Aorta (tissue), 5 donors: ENCODE measurements around the gene NEGR1. TPM values are rescaled to one million over a fixed set of nuclear protein-coding genes. Genes with fewer than 3 reads are reported as not detected.

Experiments used
- ATAC-seq: fragments of 200-7000 bp; cut with Tn5 transposase; one replicate; pipeline ENCODE4 v1.9.1; 2022; ENCODE audit warnings: moderate library complexity; ENCODE audit not compliant: low FRiP score
- DNase-seq, 2 donors: peaks; one replicate each; pipeline ENCODE4 v3.0.0-alpha.2; 2020
- H3K27ac ChIP-seq, 2 donors: one replicate each; pipeline ENCODE4 v1.5.1; 2013; ENCODE audit warnings: low read length in 2 of 2, mild to moderate bottlenecking in 2 of 2, moderate library complexity in 2 of 2, control low read depth in 1 of 2, inconsistent platforms in 1 of 2, low read depth in 1 of 2
- H3K27me3 ChIP-seq, 2 donors: one replicate each; pipeline ENCODE4 v1.6.1; 2013; ENCODE audit warnings: control low read depth in 1 of 2, low read length in 1 of 2, mild to moderate bottlenecking in 1 of 2, moderate library complexity in 1 of 2; ENCODE audit not compliant: insufficient read depth in 2 of 2, control insufficient read depth in 1 of 2
- H3K36me3 ChIP-seq, 2 donors: one replicate each; pipeline ENCODE4 v1.6.1; 2013; ENCODE audit warnings: control low read depth in 1 of 2, low read length in 1 of 2, mild to moderate bottlenecking in 1 of 2; ENCODE audit not compliant: insufficient read depth in 2 of 2, control insufficient read depth in 1 of 2
- H3K4me1 ChIP-seq, 2 donors: one replicate each; pipeline ENCODE4 v1.6.1; 2013; ENCODE audit warnings: low read length in 2 of 2, control low read depth in 1 of 2, mild to moderate bottlenecking in 1 of 2, moderate library complexity in 1 of 2; ENCODE audit not compliant: insufficient read depth in 2 of 2, control insufficient read depth in 1 of 2
- H3K4me3 ChIP-seq, 2 donors: one replicate each; pipeline ENCODE4 v1.5.1; 2013; ENCODE audit warnings: low read length in 2 of 2, control low read depth in 1 of 2, mild to moderate bottlenecking in 1 of 2
- H3K9me3 ChIP-seq: one replicate; pipeline ENCODE4 v1.6.1; 2013; ENCODE audit warnings: mild to moderate bottlenecking, low read length; ENCODE audit not compliant: control insufficient read depth
- WGBS, 2 donors: extraction: QIAGEN DNeasy Blood & Tissue Kit; methylation state at CpG; one replicate each; pipeline ENCODE4 v1.1.7; 2013; 5-methylcytosine and 5-hydroxymethylcytosine counted together
- intact Hi-C, 2 donors: fragments of 100-400 bp; cut with DNase I; formaldehyde crosslinking; loops; one replicate each; pipeline versions ENCODE4 v1.14.2 to v1.15.0; 2022
- polyA plus RNA-seq, 2 donors: library from polyadenylated mRNA; stranded (reverse); fragments of 200-250 nt; gene quantifications; one replicate each; pipeline ENCODE4 v1.2.3, GENCODE V29; 2013
- total RNA-seq, 2 donors: library from RNA; stranded (reverse); fragmentation: NEBNext Ultra II Directional; extraction: Animal tissue kit (Norgen Biotek cat#: 25700); gene quantifications; one replicate each; pipeline ENCODE4 v1.2.1, GENCODE V29; 2021
- donor health status: healthy with polysubstance abuse.
- donor health status: Bipolar disorder and iron deficiency.
- donor health status: DM: no; HTN: no; CAD: no.
- donor health status: DM: no; HTN: no; CAD: no.
- donor health status: DM: yes; HTN: yes; CAD: no.

NEGR1 gene
- total and polyA plus RNA-seq, 4 donors, result 3.5 to 50.3 (median 18.4) TPM

GRCh38 chr1:71774705-71775104, 507.6 kb downstream of the NEGR1 start:
- WGBS, 2 donors, result 73 to 87% methylated on average over 1 of the region's 1 CpG
- Histone ChIP-seq H3K4me3 (no peak overlapping the region), H3K36me3 (no peaks in the 10 kb centered on the region), H3K27ac (no peak overlapping the region), H3K4me1 (no peaks in the 10 kb centered on the region), H3K9me3 (no peaks in the 10 kb centered on the region), H3K27me3 (no peaks in the 10 kb centered on the region)
- intact Hi-C loops, result no loop called here
- ATAC-seq (no peak), DNase-seq (no peak)

DNA sequence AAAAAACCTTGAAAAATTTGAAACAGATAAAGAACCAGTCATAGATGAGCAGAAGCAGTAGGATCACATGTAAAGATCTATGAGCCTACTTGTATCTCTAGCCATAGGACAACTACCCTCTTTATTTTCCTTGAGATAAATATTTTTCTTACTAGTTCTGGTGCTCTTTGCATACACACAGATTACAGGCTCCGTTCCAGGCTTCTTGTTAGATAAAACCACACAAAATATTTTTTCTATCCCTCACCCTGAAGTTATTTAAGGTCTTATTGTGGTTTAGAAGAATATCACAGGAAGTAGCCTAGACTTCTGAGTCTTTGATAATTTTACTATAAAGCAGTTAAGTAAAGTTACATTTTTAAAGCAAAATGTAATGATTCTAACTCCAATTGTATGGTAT, 512.2 kb downstream of the NEGR1 start:
- ATAC-seq, result no peak
- intact Hi-C loops, result no loop called here
- Histone ChIP-seq H3K27ac (no peak overlapping the region), H3K27me3 (no peaks in the 10 kb centered on the region), H3K36me3 (no peaks in the 10 kb centered on the region), H3K4me3 (no peak overlapping the region), H3K9me3 (no peaks in the 10 kb centered on the region), H3K4me1 (no peaks in the 10 kb centered on the region)
- no peak for DNase-seq
- WGBS, 2 donors, result 38 to 41% methylated on average over 1 of the region's 1 CpG

- 87 to 97% methylated on average over 4 of the region's 4 CpGs for WGBS, 2 donors
- H3K27ac ChIP-seq, result no peak overlapping the region
- no peak for ATAC-seq
Observed at GRCh38 chr1:71766748-71767147, 515.6 kb downstream of the NEGR1 start.

DNA sequence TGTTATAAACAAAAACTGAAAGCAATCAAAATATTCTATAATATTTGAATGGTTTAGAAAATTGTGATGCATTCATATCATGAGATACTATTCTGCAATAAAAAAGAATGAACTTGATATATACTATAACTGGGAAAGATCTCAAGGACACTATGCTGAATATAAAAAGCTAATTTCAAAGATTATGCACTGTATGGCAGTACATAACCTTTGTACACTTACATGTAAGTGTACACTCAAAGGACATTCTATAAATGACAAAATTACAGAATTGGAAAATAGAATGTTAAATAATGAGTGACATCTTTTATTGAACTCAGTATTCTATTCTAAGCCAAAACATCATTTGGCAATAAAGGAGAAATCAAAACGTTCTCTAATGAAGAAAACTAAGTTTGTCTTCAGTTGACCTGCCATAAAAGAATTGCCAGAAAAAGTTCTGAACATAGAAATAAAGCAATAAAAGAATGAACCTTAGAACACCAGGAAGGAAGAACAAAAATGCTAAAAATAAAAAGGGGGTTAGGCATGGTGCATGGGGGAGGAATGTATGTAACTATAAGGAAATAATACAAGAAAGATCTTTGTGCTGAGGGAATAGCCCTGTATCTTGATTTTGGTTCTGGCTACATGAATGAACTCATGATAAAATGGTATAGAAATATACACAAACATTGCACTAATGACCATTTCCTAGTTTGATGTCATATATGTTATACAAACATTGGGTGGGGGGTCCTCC, 519.7 kb downstream of the NEGR1 start:
- intact Hi-C loops, result no loop called here
- no peak for DNase-seq
- Histone ChIP-seq H3K4me1 (no peaks in the 10 kb centered on the region), H3K4me3 (no peak overlapping the region), H3K36me3 (no peaks in the 10 kb centered on the region), H3K9me3 (no peaks in the 10 kb centered on the region), H3K27ac (no peak overlapping the region), H3K27me3 (no peaks in the 10 kb centered on the region)
- ATAC-seq, result no peak
- 56 to 58% methylated on average over 1 of the region's 1 CpG for WGBS, 2 donors

More at GRCh38 chr1:71766748-71767147, 515.6 kb downstream of the NEGR1 start:
- intact Hi-C loops, result no loop called here
- DNase-seq, result no peak
- no peaks in the 10 kb centered on the region for H3K36me3 ChIP-seq
- H3K27me3 ChIP-seq, result no peaks in the 10 kb centered on the region
- H3K4me3 ChIP-seq, result no peak overlapping the region
- H3K4me1 ChIP-seq, result no peaks in the 10 kb centered on the region
- no peaks in the 10 kb centered on the region for H3K9me3 ChIP-seq

DNA sequence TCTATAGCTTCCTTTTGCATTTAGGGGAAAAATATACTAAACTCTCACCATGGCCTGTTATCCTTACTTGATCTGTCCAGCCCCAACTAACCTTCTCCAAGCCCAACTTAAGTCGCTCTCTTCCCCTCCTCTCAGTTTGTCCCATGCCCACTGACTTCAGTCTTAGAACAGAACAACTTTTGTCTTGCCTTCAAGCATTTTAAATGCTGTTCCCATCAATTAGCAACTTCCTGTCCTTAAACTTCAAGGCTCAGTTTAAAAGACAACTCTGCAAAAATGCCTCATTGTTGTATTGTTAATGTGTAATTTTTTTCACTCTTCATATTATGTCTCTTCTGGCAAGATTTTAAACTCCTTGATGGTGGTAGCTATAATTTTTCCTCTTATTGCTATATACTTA, 526.9 kb downstream of the NEGR1 start:
- ATAC-seq (no peak), DNase-seq (no peak)
- Histone ChIP-seq H3K27me3 (no peaks in the 10 kb centered on the region), H3K9me3 (no peaks in the 10 kb centered on the region), H3K27ac (no peak overlapping the region), H3K4me3 (no peak overlapping the region), H3K4me1 (no peaks in the 10 kb centered on the region), H3K36me3 (no peaks in the 10 kb centered on the region)
- intact Hi-C loops, result no loop called here
- 78 to 97% methylated on average over 1 of the region's 1 CpG for WGBS, 2 donors

DNA sequence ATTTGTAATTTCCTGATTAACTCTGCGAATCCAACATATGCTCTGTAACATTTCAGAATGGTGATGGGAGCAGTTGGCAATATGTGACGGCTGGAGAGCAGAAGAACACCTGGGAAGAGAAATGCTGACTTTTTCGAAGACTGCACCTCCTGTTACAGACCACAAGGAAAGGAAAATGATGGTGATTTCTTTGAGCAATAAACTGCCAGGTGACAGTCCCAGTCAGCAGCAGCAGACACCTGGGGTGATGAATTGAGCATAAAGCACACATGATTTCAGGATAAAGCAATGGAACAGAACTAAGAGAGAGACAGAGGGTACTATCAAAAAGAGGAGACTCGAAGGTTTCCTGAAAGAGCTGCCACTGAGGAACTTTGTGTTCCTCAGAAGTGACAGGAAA, 528.6 kb downstream of the NEGR1 start:
- Histone ChIP-seq H3K36me3 (no peaks in the 10 kb centered on the region), H3K4me3 (no peak overlapping the region), H3K27ac (no peak overlapping the region), H3K9me3 (no peaks in the 10 kb centered on the region), H3K4me1 (no peaks in the 10 kb centered on the region), H3K27me3 (no peaks in the 10 kb centered on the region)
- ATAC-seq (no peak), DNase-seq (no peak)
- WGBS, 2 donors, result 85 to 87% methylated on average over 4 of the region's 4 CpGs
- intact Hi-C loops, result no loop called here

- no peaks in the 10 kb centered on the region for H3K27me3 ChIP-seq
- no peaks in the 10 kb centered on the region for H3K9me3 ChIP-seq
- H3K4me1 ChIP-seq, result no peaks in the 10 kb centered on the region
- DNase-seq, result no peak
- no peak for ATAC-seq
- intact Hi-C loops, result no loop called here
- no peak overlapping the region for H3K4me3 ChIP-seq
- no peaks in the 10 kb centered on the region for H3K36me3 ChIP-seq
- H3K27ac ChIP-seq, result no peak overlapping the region
Observed at GRCh38 chr1:71745326-71745725, 537.0 kb downstream of the NEGR1 start.

DNA sequence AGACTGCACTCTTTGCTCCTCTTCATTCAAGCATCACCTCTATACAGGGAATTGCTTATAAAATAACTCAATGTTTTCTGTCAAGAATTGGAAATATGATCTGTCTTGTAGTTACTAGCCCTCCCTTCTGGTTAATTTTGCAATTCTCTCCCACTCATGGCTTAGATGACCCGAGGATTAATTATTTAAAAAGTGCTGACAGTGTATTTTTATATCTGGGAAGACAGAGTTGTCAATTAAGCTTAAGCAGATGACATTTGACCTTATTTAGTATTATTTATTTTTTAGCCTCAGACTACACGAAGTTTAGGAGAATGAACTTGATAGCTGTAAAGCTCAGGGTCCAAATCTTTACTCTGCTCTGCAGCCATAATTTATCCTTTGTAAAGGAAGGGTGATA, 538.5 kb downstream of the NEGR1 start:
- no peaks in the 10 kb centered on the region for H3K4me1 ChIP-seq
- ATAC-seq (no peak), DNase-seq (no peak)
- no peak overlapping the region for H3K27ac ChIP-seq
- no peak overlapping the region for H3K4me3 ChIP-seq
- H3K27me3 ChIP-seq, result no peaks in the 10 kb centered on the region
- intact Hi-C loops, result no loop called here
- H3K36me3 ChIP-seq, result no peaks in the 10 kb centered on the region
- WGBS, 2 donors, result 46 to 67% methylated on average over 2 of the region's 2 CpGs
- no peaks in the 10 kb centered on the region for H3K9me3 ChIP-seq

- 76 to 81% methylated on average over 2 of the region's 2 CpGs for WGBS, 2 donors
- no peak for DNase-seq
- Histone ChIP-seq H3K27ac (no peak overlapping the region), H3K4me1 (peaks cover 0 to 1% of the 10 kb centered on the region in 2 donors), H3K27me3 (no peaks in the 10 kb centered on the region), H3K9me3 (no peaks in the 10 kb centered on the region), H3K36me3 (no peaks in the 10 kb centered on the region), H3K4me3 (no peak overlapping the region)
- intact Hi-C loops, result no loop called here
- no peak for ATAC-seq
Observed at GRCh38 chr1:71738910-71739309, 543.4 kb downstream of the NEGR1 start.
